GM12864 (cell line): ENCODE data around the gene KLHL6.
A peak's percentile ranks its signal among the peaks of the same experiment; 100 is the strongest.
"Not testable (repeated sequence)": the region's sequence is repeated elsewhere in the genome, so short reads cannot be mapped to it uniquely, and the experiment has no call there.

Source experiments
- DNase-seq: peaks from one replicate; pipeline ENCODE4 v3.0.0-alpha.2; 2011; ENCODE audit warnings: low read depth
- H3K4me3 ChIP-seq: 2 replicates; pipeline ENCODE4 v1.5.1; 2011; ENCODE audit warnings: mild to moderate bottlenecking, low read depth, low read length, control low read depth
- TF ChIP-seq, protein P1 (sequence below): IDR thresholded peaks from 2 replicates; pipeline ENCODE4 v1.5.1; 2011; ENCODE audit warnings: low read depth, mild to moderate bottlenecking, moderate library complexity, low read length, control low read depth, inconsistent platforms; ENCODE audit errors: missing control alignments

Gene KLHL6

DNA sequence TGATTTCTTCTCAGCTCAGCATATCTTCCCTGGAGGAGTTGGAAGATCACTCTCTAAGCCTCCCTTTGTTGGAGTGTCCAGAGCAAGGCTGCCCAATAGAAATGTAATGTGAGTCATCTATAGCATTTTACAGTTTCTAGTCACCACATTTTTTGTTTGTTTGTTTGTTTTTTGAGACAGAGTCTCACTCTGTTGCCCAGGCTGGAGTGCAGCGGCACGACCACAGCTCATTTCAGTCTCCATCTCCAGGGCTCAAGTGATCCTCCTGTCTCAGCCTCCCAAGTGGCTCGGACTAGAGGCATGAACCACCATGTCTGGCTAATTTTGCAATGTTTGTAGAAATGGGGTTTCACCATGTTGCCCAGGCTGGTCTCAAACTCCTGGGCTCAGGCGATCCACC is 21.3 kb downstream of the KLHL6 start:
- H3K4me3 ChIP-seq, result no peak overlapping the region
- TF ChIP-seq, protein P1, sequence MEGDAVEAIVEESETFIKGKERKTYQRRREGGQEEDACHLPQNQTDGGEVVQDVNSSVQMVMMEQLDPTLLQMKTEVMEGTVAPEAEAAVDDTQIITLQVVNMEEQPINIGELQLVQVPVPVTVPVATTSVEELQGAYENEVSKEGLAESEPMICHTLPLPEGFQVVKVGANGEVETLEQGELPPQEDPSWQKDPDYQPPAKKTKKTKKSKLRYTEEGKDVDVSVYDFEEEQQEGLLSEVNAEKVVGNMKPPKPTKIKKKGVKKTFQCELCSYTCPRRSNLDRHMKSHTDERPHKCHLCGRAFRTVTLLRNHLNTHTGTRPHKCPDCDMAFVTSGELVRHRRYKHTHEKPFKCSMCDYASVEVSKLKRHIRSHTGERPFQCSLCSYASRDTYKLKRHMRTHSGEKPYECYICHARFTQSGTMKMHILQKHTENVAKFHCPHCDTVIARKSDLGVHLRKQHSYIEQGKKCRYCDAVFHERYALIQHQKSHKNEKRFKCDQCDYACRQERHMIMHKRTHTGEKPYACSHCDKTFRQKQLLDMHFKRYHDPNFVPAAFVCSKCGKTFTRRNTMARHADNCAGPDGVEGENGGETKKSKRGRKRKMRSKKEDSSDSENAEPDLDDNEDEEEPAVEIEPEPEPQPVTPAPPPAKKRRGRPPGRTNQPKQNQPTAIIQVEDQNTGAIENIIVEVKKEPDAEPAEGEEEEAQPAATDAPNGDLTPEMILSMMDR, result no peak
- no peak for DNase-seq

DNA sequence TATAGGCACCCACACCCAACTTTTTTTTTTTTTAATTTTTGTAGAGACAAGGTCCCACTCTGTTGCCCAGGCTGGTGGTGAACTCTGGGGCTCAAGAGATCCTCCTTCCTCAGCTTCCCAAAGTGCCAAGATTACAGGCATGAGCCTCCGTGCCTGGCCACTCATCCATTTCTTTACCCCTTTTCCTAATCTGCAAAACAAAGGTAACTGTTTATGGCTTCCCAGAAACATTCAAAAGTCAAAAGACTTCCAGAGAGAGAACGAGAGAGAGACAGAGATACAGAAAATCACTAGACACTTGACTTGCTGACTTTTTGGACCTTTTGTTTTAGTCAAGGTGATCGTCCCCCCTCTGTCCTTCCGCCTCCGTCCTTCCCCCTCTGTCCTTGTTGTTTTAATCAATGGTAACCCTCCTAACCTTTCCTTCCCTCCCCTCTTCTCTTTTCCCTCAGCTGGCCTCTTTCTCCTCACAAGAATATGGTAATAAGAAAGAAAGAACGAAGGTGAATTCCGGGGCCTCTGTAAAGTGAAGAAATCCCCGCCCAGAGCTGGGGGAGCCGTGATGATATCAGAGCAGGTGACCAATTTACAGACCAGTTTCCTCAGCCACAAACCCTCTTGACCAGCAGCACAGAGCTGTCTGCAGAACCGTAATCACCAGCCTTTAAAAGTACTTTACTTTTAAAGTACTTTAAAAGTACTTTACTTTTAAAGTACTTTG is 21.9 kb downstream of the KLHL6 start:
- TF ChIP-seq, protein P1, result no peak
- H3K4me3 ChIP-seq, result no peak overlapping the region
- no peak for DNase-seq

DNA sequence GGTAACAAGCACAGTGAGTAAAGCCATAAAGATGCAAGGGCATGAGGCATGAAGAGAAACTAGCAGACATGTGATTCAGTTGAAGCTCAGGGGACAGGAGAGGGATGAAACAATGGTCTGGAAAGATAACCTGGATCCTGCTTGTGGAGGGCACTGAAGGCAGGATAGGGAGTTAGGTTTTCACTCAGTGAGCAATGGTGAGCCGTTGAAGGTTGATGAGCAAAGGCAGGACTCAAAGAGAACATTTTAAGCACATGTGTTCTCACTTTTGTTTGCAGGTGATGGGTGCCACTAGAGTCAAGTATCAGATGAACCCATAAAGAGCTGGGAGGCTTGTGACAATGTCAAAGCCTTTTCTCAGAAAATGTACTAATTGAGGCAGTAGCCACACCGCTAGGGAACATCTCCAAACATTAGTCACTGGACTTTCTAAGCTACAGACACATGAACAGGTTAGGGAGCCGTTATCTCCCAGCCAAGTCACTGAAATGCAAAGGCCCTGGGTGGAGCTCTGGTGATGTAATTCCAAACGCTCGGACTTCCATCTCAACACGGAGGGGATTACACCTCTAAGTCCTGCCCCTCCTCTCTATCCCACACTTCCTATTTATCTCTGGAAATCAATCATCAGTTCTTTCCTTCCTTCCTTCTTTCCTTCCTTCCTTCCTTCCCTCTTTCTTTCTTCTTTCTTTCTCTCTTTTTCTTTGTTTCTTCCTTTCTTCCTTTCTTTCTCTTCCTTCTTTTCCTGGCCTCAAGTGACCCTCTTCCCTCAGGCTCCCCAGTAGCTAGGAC is 22.7 kb downstream of the KLHL6 start:
- DNase-seq, result no peak
- TF ChIP-seq, protein P1, result no peak
- H3K4me3 ChIP-seq, result no peak overlapping the region

DNA sequence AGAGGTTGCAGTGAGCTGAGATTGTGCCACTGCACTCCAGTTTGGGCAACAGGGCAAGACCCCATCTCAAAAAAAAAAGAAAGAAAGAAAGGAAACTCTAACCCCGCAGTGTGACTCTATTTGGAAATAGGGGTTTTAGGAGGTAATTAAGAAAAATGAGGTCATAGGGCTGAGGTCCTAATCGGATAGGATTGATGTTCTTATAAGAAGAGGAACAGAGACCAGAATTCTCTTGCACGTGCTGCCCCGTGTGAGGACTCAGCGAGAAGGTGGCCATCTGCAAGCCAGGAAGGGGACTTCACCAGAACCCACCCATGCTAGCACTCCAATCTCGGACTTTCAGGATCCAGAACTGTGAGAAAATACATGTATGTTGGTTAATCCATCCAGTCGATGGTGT is 25.8 kb downstream of the KLHL6 start:
- DNase-seq, result no peak
- H3K4me3 ChIP-seq, result no peak overlapping the region
- TF ChIP-seq, protein P1, result no peak

DNA sequence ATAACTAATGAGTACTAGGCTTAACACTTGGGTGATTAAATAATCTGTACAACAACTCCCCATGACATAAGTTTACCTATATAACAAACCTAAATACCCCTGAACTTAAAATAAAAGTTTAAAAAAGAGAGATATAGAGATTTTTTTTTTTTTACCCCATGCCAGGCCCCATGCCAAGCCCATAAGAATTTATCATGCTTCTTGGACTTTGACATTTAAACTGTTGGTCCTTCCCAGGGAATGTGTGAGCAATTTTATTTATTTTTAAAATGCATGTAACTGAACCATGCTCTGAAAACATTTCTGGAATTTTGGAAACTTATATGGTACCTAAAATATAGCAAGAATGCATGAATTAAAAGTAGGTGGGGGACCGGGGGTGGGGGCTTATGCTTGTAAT is 26.3 kb downstream of the KLHL6 start:
- no peak for DNase-seq
- no peak overlapping the region for H3K4me3 ChIP-seq
- TF ChIP-seq, protein P1, result no peak

DNA sequence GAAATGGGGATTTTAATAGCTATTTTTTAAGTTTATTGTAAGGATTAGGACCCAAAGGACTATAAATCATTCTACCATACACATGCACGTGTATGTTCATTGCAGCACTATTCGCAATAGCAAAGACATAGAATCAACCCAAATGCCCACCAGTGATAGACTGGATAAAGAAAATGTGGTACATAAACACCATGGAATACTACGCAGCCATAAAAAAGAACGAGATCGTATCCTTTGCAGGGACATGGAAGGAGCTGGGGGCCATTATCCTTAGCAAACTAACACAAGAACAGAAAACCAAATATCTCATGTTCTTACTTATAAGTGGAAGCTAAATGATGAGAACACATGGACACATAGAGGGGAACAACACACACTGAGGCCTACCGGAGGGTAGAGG is 26.7 kb downstream of the KLHL6 start:
- not testable (repeated sequence) for H3K4me3 ChIP-seq, DNase-seq

DNA sequence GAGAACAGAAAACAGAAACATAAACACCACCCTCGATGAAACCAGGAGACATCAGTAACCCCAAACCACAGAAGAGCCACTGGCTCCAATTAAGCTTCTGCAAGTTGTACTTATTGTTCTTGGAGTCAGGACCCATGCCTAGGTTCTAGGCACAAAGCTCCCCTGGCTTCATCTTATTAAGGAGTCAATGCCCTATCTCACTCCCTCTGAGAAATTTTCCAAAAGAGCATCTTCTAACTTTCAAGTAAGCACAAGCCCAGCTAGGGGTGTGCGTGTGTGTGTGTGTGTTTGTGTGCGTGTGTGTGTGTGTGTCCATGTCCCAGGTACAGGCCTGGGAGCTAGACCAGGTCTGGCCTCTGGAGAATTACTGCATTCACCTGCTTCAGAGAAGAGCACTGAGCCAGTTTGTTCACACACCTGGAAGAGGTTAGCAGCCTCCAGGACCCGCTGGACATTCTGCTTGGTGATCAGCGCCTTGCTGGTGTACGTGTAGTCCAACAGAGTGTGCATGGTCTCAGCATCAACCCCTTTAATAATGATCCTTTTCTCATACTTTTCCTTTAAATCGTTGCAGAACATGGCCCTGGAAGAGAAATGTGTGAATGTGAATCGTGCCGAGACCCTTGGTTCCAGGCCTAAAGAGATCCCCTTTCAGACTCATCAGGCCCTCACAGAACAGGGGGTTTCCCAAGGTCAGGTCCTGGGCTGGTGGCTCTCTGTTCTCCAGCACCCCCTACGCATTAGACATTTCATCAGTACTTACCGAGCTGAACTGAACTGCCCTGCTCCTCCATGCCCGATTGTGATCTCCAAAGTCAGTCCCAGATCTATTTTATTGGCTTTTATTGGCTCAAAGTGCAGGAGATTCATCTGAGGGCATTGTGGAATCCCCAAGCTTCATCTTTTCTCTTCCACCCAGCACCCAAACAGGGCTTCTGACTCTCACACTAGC is 27.8 kb downstream of the KLHL6 start:
- TF ChIP-seq, protein P1, result no peak
- peak; percentile 68 for DNase-seq

More for the DNA sequence above, 27.8 kb downstream of the KLHL6 start:
- no peak overlapping the region; the same call in 1 of the 2 replicates for H3K4me3 ChIP-seq
